HG02870 (cell line): Measurements from ENCODE around the gene UNC93B1.

Experiments used
- ATAC-seq: cut with Tn5 transposase; IDR thresholded peaks from one replicate; pipeline ENCODE4 v1.9.1; 2021; ENCODE audit warnings: mild to moderate bottlenecking, moderate library complexity; ENCODE audit not compliant: unreplicated experiment

UNC93B1 gene

GRCh38 chr11:68003846-68004550 lies at the start of gene UNC93B1:
Gene UNC93B1, minus strand, starts transcription at chr11:68004097. Its CDS starts 54 bp downstream, at chr11:68004043.
- ATAC-seq: peak; percentile 41

- ATAC-seq: no peak
These were observed 49.2 kb upstream of the UNC93B1 start for GRCh38 chr11:68053117-68053516.

- no peak for ATAC-seq
These were observed 48.4 kb upstream of the UNC93B1 start for GRCh38 chr11:68052137-68052873.

- no peak for ATAC-seq
These were observed 47.6 kb upstream of the UNC93B1 start for GRCh38 chr11:68051191-68052136.

GRCh38 chr11:68050371-68050841 lies 46.5 kb upstream of the UNC93B1 start:
- no peak for ATAC-seq

- ATAC-seq: no peak
These were observed 45.8 kb upstream of the UNC93B1 start for GRCh38 chr11:68049509-68050370.

- no peak for ATAC-seq
These were observed 45.0 kb upstream of the UNC93B1 start for GRCh38 chr11:68048681-68049508.

GRCh38 chr11:68047437-68048290 lies 43.8 kb upstream of the UNC93B1 start:
- ATAC-seq: no peak

- no peak for ATAC-seq
These were observed 41.0 kb upstream of the UNC93B1 start for GRCh38 chr11:68044898-68045351.

- ATAC-seq: no peak
These were observed 40.4 kb upstream of the UNC93B1 start for GRCh38 chr11:68044145-68044813.

- no peak for ATAC-seq
These were observed 39.6 kb upstream of the UNC93B1 start for GRCh38 chr11:68043349-68044144.

- no peak for ATAC-seq
These were observed 39.1 kb upstream of the UNC93B1 start for GRCh38 chr11:68043029-68043348.

- ATAC-seq: no peak
These were observed 38.5 kb upstream of the UNC93B1 start for GRCh38 chr11:68042219-68043028.

- ATAC-seq: no peak
These were observed 37.8 kb upstream of the UNC93B1 start for GRCh38 chr11:68041617-68042218.

GRCh38 chr11:68040957-68041591 lies 37.2 kb upstream of the UNC93B1 start:
- ATAC-seq: no peak
